Measurements from ENCODE around the gene ARHGAP26.
"Not testable (repeated sequence)": the region's sequence is repeated elsewhere in the genome, so short reads cannot be mapped to it uniquely, and the experiment has no call there.

The ARHGAP26 gene

GRCh38 chr5:142911775-142912174 lies 141.6 kb downstream of the ARHGAP26 start:
- DNase-seq, result no peak

- no peak for DNase-seq
Measured at GRCh38 chr5:142913728-142914338, 143.7 kb downstream of the ARHGAP26 start.

- DNase-seq, result no peak
Measured at GRCh38 chr5:142915038-142915437, 144.9 kb downstream of the ARHGAP26 start.

- DNase-seq, result peak; percentile 31
Measured at GRCh38 chr5:142915813-142916424, 145.7 kb downstream of the ARHGAP26 start.

- DNase-seq, result no peak
Measured at GRCh38 chr5:142918959-142919635, 148.9 kb downstream of the ARHGAP26 start.

GRCh38 chr5:142920849-142921612 lies 150.9 kb downstream of the ARHGAP26 start:
- DNase-seq, result no peak

GRCh38 chr5:142922223-142922952 lies 152.2 kb downstream of the ARHGAP26 start:
- DNase-seq, result no peak

GRCh38 chr5:142924135-142924883 lies 154.1 kb downstream of the ARHGAP26 start:
- DNase-seq, result no peak

GRCh38 chr5:142925795-142926194 lies 155.6 kb downstream of the ARHGAP26 start:
- no peak for DNase-seq

- DNase-seq, result no peak
Measured at GRCh38 chr5:142926549-142926948, 156.4 kb downstream of the ARHGAP26 start.

- not testable (repeated sequence) for DNase-seq
Measured at GRCh38 chr5:142928999-142929398, 158.8 kb downstream of the ARHGAP26 start.

GRCh38 chr5:142929587-142929986 lies 159.4 kb downstream of the ARHGAP26 start:
- no peak for DNase-seq

GRCh38 chr5:142930395-142931110 lies 160.4 kb downstream of the ARHGAP26 start:
- DNase-seq, result no peak

- DNase-seq, result no peak
Measured at GRCh38 chr5:142931896-142932686, 161.9 kb downstream of the ARHGAP26 start.

- no peak for DNase-seq
Measured at GRCh38 chr5:142934051-142934762, 164.0 kb downstream of the ARHGAP26 start.

GRCh38 chr5:142935014-142935413 lies 164.8 kb downstream of the ARHGAP26 start:
- no peak for DNase-seq

GRCh38 chr5:142937374-142937773 lies 167.2 kb downstream of the ARHGAP26 start:
- DNase-seq, result no peak

- no peak for DNase-seq
Measured at GRCh38 chr5:142938266-142938880, 168.2 kb downstream of the ARHGAP26 start.

- DNase-seq, result no peak
Measured at GRCh38 chr5:142939006-142939405, 168.8 kb downstream of the ARHGAP26 start.
